Activated B cell treated with CpG ODN at 0.5 μM for 24 hours (primary cell): Measurements from ENCODE around the gene SCAF8. TPM values are rescaled to one million over a fixed set of nuclear protein-coding genes. Genes with fewer than 3 reads are reported as not detected.

Source experiments
- ATAC-seq: fragments of 200-7000 bp; cut with Tn5 transposase; one replicate; pipeline ENCODE4 v1.10.0; 2021; ENCODE audit warnings: low read depth, mild to moderate bottlenecking, moderate library complexity
- CTCF ChIA-PET: fragments of 350-600 bp; sonication (Branson Sonifier 250); formaldehyde crosslinking; loops from one replicate; lab custom pipeline; 2021; ENCODE audit warnings: antibody characterized with exemption; lab: Charles Lee
- POLR2A ChIA-PET: fragments of 350-600 bp; sonication (Branson Sonifier 250); formaldehyde crosslinking; loops from one replicate; lab custom pipeline; 2021; ENCODE audit warnings: antibody characterized with exemption; lab: Charles Lee
- DNase-seq: peaks from one replicate; pipeline ENCODE4 v3.0.0; 2022
- H3K27ac Mint-ChIP-seq: one replicate; pipeline ENCODE4 v1.8.0; 2020; ENCODE audit warnings: mixed read lengths
- H3K27me3 Mint-ChIP-seq: one replicate; pipeline ENCODE4 v1.8.0; 2021; ENCODE audit warnings: mixed read lengths
- H3K36me3 Mint-ChIP-seq: one replicate; pipeline ENCODE4 v1.8.0; 2021; ENCODE audit warnings: low read depth, mixed read lengths
- H3K4me1 Mint-ChIP-seq: one replicate; pipeline ENCODE4 v1.8.0; 2021; ENCODE audit warnings: mixed read lengths
- H3K4me3 Mint-ChIP-seq: one replicate; pipeline ENCODE4 v1.8.0; 2020; ENCODE audit warnings: mild to moderate bottlenecking, mixed read lengths
- H3K9me3 Mint-ChIP-seq: one replicate; pipeline ENCODE4 v1.8.0; 2020; ENCODE audit warnings: mixed read lengths
- CTCF ChIP-seq: fragments of 200-600 bp; IDR thresholded peaks from one replicate; pipeline ENCODE4 v1.8.0; 2022; ENCODE audit warnings: antibody characterized with exemption, mild to moderate bottlenecking
- intact Hi-C: fragments of 100-400 bp; cut with micrococcal nuclease; formaldehyde crosslinking; loops from one replicate; pipeline ENCODE4 v1.15.1; 2024
- total RNA-seq: library from RNA; stranded (reverse); gene quantifications from 2 replicates; pipeline ENCODE4 v1.2.3, GENCODE V29; 2022

SCAF8 gene
- total RNA-seq, 1 donor from 2014 or later: 65.2 TPM

GRCh38 chr6:154752022-154752421 lies 18.8 kb downstream of the SCAF8 start:
- Mint-ChIP-seq H3K27ac (no peak overlapping the region), H3K9me3 (no peaks in the 10 kb centered on the region), H3K4me3 (no peak overlapping the region), H3K27me3 (no peaks in the 10 kb centered on the region), H3K4me1 (peaks cover 61% of the 10 kb centered on the region), H3K36me3 (peaks cover 26% of the 10 kb centered on the region)
- no peak for ATAC-seq
- ChIA-PET CTCF (no interaction called here), POLR2A (interaction anchor here (0.7 kb wide), 1 partner anchor 18 kb away, joined by 3 read pairs; no protein-coding TSS in a partner anchor)
- no peak for DNase-seq
- TF ChIP-seq CTCF: no peak
- intact Hi-C loops: loop anchor here (5.0 kb wide), 1 partner anchor 35 kb away; no protein-coding TSS in a partner anchor

DNA sequence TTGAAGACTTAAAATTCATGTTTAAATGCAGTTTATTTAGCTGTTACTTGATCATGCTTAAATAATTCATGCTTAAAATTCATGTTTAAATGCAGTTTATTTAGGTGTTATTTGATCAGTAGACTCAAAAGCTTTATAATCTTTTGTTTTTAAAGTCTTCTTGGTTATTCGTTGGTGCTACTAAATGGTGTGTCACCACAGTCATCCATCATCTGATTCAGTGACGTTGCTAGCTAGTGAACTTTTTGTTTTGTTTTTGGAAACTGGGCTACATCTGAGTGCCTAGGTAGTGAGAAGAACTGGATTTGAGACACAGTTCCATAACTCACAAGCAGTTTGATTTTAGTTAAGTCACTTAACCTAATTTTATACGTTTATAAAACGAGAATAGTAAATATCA lies 20.9 kb downstream of the SCAF8 start:
- H3K27me3 Mint-ChIP-seq: no peaks in the 10 kb centered on the region
- intact Hi-C loops: loop anchor here (2.0 to 5.0 kb wide), 2 partner anchors 15 to 33 kb away; no protein-coding TSS in a partner anchor
- no peak overlapping the region for H3K27ac Mint-ChIP-seq
- ChIA-PET POLR2A (interaction anchor here (0.6 kb wide), 1 partner anchor 19 kb away, joined by 5 read pairs; no protein-coding TSS in a partner anchor), CTCF (interaction anchor here (1.5 kb wide), 1 partner anchor 52 kb away, joined by 3 read pairs; no protein-coding TSS in a partner anchor)
- ATAC-seq (no peak), DNase-seq (no peak)
- no peak for TF ChIP-seq CTCF
- H3K4me1 Mint-ChIP-seq: peaks cover 70% of the 10 kb centered on the region
- H3K4me3 Mint-ChIP-seq: no peak overlapping the region
- H3K9me3 Mint-ChIP-seq: no peaks in the 10 kb centered on the region
- peaks cover 40% of the 10 kb centered on the region for H3K36me3 Mint-ChIP-seq

DNA sequence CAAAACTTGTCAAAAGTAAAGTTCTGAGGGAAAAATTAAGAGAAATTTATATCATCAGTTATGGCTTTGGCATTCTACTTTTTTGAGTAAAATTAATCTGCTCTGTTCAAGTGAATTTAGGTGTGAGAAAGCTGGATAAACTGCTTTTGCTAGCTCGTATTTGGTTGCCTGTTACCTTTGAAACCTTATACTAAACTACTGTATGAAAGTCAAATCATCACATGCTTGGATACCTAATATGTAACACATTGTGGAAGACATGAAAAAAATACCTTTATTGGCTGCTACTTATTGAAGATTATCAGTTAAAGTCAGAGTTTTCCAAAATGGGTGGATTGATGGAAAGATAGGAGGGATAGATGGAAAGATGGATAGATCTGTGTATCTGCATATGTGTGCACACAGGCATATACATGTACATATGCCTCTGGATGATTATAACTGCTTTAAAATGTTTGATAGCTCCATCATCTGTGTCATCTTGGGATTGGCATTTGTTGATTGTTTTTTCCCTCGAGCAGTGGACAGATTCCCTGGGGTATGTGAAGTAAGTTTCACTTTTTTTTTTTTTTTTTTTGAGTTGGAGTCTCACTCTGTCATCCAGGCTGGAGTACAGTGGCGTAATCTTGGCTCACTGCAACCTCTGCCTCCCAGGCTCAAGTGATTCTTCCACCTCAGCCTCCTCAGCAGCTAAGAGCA lies 24.3 kb downstream of the SCAF8 start:
- ATAC-seq (no peak), DNase-seq (no peak)
- Mint-ChIP-seq H3K27ac (no peak overlapping the region), H3K9me3 (no peaks in the 10 kb centered on the region), H3K4me1 (peaks cover 49% of the 10 kb centered on the region), H3K27me3 (no peaks in the 10 kb centered on the region), H3K36me3 (peaks cover 33% of the 10 kb centered on the region), H3K4me3 (no peak overlapping the region)
- intact Hi-C loops: no loop called here
- POLR2A ChIA-PET: no interaction called here
- no peak for TF ChIP-seq CTCF
- CTCF ChIA-PET: no interaction called here

GRCh38 chr6:154758125-154758524 lies 24.9 kb downstream of the SCAF8 start:
- intact Hi-C loops: no loop called here
- H3K9me3 Mint-ChIP-seq: no peaks in the 10 kb centered on the region

More at GRCh38 chr6:154758125-154758524, 24.9 kb downstream of the SCAF8 start:
- ChIA-PET POLR2A (no interaction called here), CTCF (no interaction called here)
- DNase-seq: no peak
- Mint-ChIP-seq H3K36me3 (peaks cover 35% of the 10 kb centered on the region), H3K27ac (no peak overlapping the region), H3K4me3 (no peak overlapping the region), H3K27me3 (no peaks in the 10 kb centered on the region), H3K4me1 (peaks cover 54% of the 10 kb centered on the region)
- ATAC-seq: no peak
- no peak for TF ChIP-seq CTCF
